ENCODE data around the gene CUTC.

The CUTC gene

GRCh38 chr10:99761365-99761764, 29.3 kb downstream of the CUTC start:
- CTCF ChIA-PET: interaction anchor here (0.9 kb wide), 1 partner anchor 12 kb away, joined by 3 read pairs; no protein-coding TSS in a partner anchor
- DNase-seq (ENCODE audit: low read depth, low spot score): no peak
- TF ChIP-seq, protein P1, sequence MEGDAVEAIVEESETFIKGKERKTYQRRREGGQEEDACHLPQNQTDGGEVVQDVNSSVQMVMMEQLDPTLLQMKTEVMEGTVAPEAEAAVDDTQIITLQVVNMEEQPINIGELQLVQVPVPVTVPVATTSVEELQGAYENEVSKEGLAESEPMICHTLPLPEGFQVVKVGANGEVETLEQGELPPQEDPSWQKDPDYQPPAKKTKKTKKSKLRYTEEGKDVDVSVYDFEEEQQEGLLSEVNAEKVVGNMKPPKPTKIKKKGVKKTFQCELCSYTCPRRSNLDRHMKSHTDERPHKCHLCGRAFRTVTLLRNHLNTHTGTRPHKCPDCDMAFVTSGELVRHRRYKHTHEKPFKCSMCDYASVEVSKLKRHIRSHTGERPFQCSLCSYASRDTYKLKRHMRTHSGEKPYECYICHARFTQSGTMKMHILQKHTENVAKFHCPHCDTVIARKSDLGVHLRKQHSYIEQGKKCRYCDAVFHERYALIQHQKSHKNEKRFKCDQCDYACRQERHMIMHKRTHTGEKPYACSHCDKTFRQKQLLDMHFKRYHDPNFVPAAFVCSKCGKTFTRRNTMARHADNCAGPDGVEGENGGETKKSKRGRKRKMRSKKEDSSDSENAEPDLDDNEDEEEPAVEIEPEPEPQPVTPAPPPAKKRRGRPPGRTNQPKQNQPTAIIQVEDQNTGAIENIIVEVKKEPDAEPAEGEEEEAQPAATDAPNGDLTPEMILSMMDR (IDR thresholded peaks at IDR 0.05; ENCODE audit: insufficient read depth, low read length, missing control alignments): no peak
- H3K4me3 ChIP-seq (ENCODE audit: low read depth, low read length): no peak overlapping the region
- POLR2A ChIA-PET: no interaction called here

GRCh38 chr10:99765672-99766301, 33.8 kb downstream of the CUTC start:
- ChIA-PET CTCF (interaction anchor here (1.3 kb wide), 1 partner anchor 8 kb away, joined by 3 read pairs; no protein-coding TSS in a partner anchor), POLR2A (no interaction called here)
- DNase-seq (ENCODE audit: low read depth, low spot score): no peak
- TF ChIP-seq, protein P1 (IDR thresholded peaks at IDR 0.05; ENCODE audit: insufficient read depth, low read length, missing control alignments): no peak
- H3K4me3 ChIP-seq (ENCODE audit: low read depth, low read length): no peak overlapping the region

DNA sequence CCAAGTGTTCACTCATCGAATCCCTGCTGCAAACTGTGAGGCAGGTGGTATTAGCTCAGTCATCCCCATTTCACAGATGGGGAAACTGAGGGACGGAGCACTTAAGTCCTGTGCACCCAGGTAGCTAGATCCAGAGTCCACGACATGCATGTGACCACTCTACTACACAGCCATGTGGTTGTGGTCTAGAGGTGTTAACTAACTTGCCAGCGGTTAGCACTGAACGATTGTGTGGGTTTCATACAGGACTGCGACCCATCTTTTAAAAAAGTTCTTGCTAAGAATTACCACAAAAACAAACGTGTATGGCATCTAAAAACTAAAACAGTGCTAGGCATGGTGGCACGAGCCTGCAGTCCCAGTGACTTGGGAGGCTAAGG, 34.3 kb downstream of the CUTC start:
- TF ChIP-seq, protein P1 (IDR thresholded peaks at IDR 0.05; ENCODE audit: insufficient read depth, low read length, missing control alignments): no peak
- ChIA-PET CTCF (interaction anchor here (1.3 kb wide), 1 partner anchor 8 kb away, joined by 3 read pairs; no protein-coding TSS in a partner anchor), POLR2A (no interaction called here)
- no peak for DNase-seq (ENCODE audit: low read depth, low spot score)
- no peak overlapping the region for H3K4me3 ChIP-seq (ENCODE audit: low read depth, low read length)

- no peak for DNase-seq (ENCODE audit: low read depth, low spot score)
- POLR2A ChIA-PET: interaction anchor here (0.6 kb wide), 1 partner anchor 253 kb away, joined by 3 read pairs; no protein-coding TSS in a partner anchor
- CTCF ChIA-PET: interaction anchor here (1.1 to 1.9 kb wide), 3 partner anchors 10 to 137 kb away, joined by 3 to 4 read pairs (median 3); no protein-coding TSS in a partner anchor
- H3K4me3 ChIP-seq (ENCODE audit: low read depth, low read length): no peak overlapping the region
- TF ChIP-seq, protein P1 (IDR thresholded peaks at IDR 0.05; ENCODE audit: insufficient read depth, low read length, missing control alignments): no peak
Observed at GRCh38 chr10:99767901-99768300, 35.9 kb downstream of the CUTC start.

GRCh38 chr10:99768556-99768955, 36.5 kb downstream of the CUTC start:
- TF ChIP-seq, protein P1 (IDR thresholded peaks at IDR 0.05; ENCODE audit: insufficient read depth, low read length, missing control alignments): no peak
- CTCF ChIA-PET: interaction anchor here (0.9 to 1.9 kb wide), 4 partner anchors 10 to 138 kb away, joined by 3 to 4 read pairs (median 3); no protein-coding TSS in a partner anchor
- no peak overlapping the region for H3K4me3 ChIP-seq (ENCODE audit: low read depth, low read length)
- POLR2A ChIA-PET: interaction anchor here (0.7 to 0.8 kb wide), 2 partner anchors 36 to 101 kb away, joined by 3 to 4 read pairs; no protein-coding TSS in a partner anchor
- no peak for DNase-seq (ENCODE audit: low read depth, low spot score)

DNA sequence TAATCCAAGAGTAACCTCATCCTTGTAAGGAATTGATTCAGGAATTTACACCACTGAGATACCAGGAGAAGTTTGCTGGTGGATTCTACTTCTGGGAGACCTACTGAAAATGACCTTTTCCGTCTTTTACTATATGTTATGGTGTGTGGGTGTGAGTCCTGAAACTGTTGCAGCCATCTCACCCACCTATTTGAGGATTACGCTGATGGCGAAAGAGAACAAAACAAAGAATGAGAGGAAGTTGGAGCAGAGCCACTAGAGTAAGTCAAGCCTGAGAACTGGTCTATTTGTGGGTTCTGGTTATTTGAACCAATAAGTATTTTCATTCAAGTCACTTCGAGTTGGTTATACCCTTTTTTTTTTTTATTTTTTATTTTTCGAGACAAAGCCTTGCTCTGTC, 37.7 kb downstream of the CUTC start:
- POLR2A ChIA-PET: no interaction called here
- no peak for DNase-seq (ENCODE audit: low read depth, low spot score)
- TF ChIP-seq, protein P1 (IDR thresholded peaks at IDR 0.05; ENCODE audit: insufficient read depth, low read length, missing control alignments): no peak
- no peak overlapping the region for H3K4me3 ChIP-seq (ENCODE audit: low read depth, low read length)
- CTCF ChIA-PET: interaction anchor here (1.6 kb wide), 1 partner anchor 76 kb away, joined by 6 read pairs; no protein-coding TSS in a partner anchor

Measured in AG04449 (cell line).